ENCODE data around the gene EQTN. TPM values are rescaled to one million over a fixed set of nuclear protein-coding genes. Genes with fewer than 3 reads are reported as not detected.

Gene EQTN
- total RNA-seq, 4 donors from 2014 or later, result 0.32 TPM; not detected in 3

DNA sequence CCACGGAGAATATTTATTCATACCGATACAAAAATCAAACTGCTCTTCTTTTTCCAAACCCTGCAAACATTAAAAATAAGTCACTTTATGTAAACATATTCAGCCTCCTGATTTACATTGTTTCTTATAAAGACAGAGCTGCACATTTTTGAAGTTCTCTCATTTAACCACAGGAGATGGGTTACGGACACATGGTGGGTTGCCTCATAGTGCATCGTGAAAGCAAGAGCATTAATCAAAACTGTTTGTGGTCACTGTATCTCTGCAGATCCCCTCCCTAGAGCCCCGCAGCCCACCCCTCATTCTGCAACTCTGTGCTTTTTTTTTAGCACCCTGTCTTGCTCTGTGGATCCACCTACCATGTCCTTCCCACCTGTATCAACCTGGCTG lies 43.3 kb upstream of the EQTN start:
- Histone ChIP-seq H3K27me3 (no peaks in the 10 kb centered on the region), H3K36me3 (no peaks in the 10 kb centered on the region), H3K4me1 (peaks cover 28 to 57% (median 47%) of the 10 kb centered on the region in 4 donors), H3K9me3 (no peaks in the 10 kb centered on the region), H3K4me3 (no peak overlapping the region), H3K27ac (replicated peaks in 1 of 4) (peak overlapping the region; percentile 29 to 62 (median 60))
- peak; percentile 70 for DNase-seq (ENCODE audit: extremely low spot score)
- TF ChIP-seq POLR2AphosphoS5 (IDR thresholded peaks at IDR 0.05), result no peak
- TF ChIP-seq POLR2A (IDR thresholded peaks at IDR 0.05; ENCODE audit: low read depth), result no peak
- TF ChIP-seq EP300 (IDR thresholded peaks at IDR 0.05), result no peak
- intact Hi-C loops (cut with DNase I), result no loop called here
- 66% methylated on average over 5 of the region's 5 CpGs for WGBS

DNA sequence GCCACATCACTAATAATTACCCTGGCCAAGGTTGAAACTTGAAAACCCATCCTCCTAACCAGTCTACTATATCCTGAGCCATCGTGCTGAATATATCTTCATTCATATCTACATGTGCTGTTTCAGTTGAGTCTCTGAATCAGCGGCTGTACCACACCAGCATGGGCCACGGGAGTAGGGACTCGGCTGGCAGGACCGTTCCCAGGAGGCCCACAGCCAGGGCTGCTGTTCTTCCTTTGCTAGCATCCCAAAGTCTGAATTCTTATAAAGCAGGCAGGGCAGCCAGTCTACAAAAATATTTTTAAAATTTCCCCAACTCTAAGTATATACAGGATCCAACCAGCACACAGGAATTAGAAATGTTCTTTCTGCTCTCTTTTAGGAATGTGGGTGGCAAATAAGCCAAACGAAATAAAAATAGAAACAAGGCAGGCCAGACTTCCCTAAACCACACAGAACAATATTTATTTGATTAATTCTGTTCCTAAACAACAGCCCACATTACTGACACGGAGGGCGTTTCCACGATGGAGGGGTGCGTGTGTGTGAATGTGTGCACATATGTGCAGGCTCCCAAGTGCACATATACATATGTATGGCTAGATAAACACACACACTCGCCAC lies 42.8 kb upstream of the EQTN start:
- no peak for TF ChIP-seq POLR2AphosphoS5 (IDR thresholded peaks at IDR 0.05)
- Histone ChIP-seq H3K9me3 (no peaks in the 10 kb centered on the region), H3K27me3 (no peaks in the 10 kb centered on the region), H3K4me1 (peaks cover 28 to 57% (median 47%) of the 10 kb centered on the region in 4 donors), H3K36me3 (no peaks in the 10 kb centered on the region), H3K27ac (replicated peaks in 1 of 4) (peak overlapping the region; percentile 29 to 62 (median 60)), H3K4me3 (no peak overlapping the region)
- peak; percentile 45 for DNase-seq (ENCODE audit: extremely low spot score)
- intact Hi-C loops (cut with DNase I), result no loop called here
- WGBS, result 49% methylated on average over 11 of the region's 11 CpGs

DNA sequence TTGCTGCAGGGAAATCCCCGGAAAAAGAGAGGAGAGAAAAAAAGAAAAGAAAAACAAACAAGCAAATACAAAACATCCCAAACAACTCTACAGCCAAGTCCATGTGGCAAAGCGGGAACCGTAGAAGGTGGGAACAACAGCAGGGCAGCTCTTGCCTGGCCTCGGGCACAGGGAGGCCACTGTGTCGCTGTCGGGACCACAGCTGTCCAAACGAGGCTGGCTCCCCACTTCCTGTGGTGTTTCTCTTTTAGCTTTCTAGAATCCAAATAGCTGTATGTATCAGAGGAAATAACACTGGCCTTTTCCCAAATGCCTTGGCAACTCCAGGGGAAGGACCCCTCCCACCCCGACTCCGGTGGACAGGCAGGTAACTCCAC lies 41.6 kb upstream of the EQTN start:
- DNase-seq (ENCODE audit: extremely low spot score), result peak; percentile 89
- no peaks in the 10 kb centered on the region for H3K9me3 ChIP-seq
- no peaks in the 10 kb centered on the region for H3K36me3 ChIP-seq
- no peak overlapping the region for H3K4me3 ChIP-seq
- H3K4me1 ChIP-seq, result peaks cover 31 to 61% (median 51%) of the 10 kb centered on the region in 4 donors
- H3K27me3 ChIP-seq, result no peaks in the 10 kb centered on the region
- peak overlapping the region in 3 of 4 donors; percentile 1 to 62 (median 60) for H3K27ac ChIP-seq (replicated peaks in 1 of 4)
- 67% methylated on average over 9 of the region's 9 CpGs for WGBS
- TF ChIP-seq EP300 (IDR thresholded peaks at IDR 0.05), result no peak
- intact Hi-C loops (cut with DNase I), result no loop called here

DNA sequence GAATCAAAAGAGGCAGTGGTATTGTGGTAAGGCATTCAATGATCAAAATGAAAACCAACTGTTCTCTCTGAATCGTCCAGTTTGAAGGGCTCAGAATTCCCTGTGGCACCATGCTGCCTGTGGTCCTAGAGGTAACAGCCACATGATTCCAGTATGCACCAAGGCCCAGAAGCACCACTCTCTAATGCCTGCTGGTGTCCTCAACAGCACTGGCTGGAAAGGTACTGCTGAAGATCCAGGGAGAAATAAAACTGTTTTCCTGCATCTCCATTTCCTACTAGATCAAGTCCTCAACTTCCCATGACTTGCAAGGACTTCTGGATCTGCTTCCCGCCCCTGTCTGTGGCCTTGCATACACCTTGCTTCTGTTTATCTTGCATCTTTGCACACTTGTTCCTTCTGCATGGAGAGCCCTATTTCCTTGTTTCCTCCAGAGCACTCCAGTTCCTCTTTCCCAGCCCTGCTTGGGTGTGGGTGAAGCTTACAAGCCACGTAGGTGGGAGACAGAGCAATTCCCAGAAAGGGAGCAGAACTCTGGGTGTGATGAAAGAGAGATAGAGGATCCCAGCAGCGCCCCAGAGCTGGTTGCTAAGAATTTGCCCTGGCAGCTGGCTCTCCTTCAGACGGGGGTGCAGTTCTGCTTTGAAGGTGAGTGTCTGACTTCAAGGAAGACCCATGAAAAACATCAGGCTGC lies 41.0 kb upstream of the EQTN start:
- WGBS, result 67% methylated on average over 5 of the region's 5 CpGs
- Histone ChIP-seq H3K27me3 (no peaks in the 10 kb centered on the region), H3K4me1 (peaks cover 35 to 65% (median 55%) of the 10 kb centered on the region in 4 donors), H3K9me3 (no peaks in the 10 kb centered on the region), H3K4me3 (no peak overlapping the region), H3K27ac (replicated peaks in 1 of 4) (peak overlapping the region in 3 of 4 donors; percentile 1 to 62 (median 60)), H3K36me3 (no peaks in the 10 kb centered on the region)
- DNase-seq (ENCODE audit: extremely low spot score), result peak; percentile 91
- TF ChIP-seq EP300 (IDR thresholded peaks at IDR 0.05) (no peak), POLR2A (IDR thresholded peaks at IDR 0.05; ENCODE audit: low read depth) (no peak), POLR2AphosphoS5 (IDR thresholded peaks at IDR 0.05) (no peak)
- TF ChIP-seq, protein P1, sequence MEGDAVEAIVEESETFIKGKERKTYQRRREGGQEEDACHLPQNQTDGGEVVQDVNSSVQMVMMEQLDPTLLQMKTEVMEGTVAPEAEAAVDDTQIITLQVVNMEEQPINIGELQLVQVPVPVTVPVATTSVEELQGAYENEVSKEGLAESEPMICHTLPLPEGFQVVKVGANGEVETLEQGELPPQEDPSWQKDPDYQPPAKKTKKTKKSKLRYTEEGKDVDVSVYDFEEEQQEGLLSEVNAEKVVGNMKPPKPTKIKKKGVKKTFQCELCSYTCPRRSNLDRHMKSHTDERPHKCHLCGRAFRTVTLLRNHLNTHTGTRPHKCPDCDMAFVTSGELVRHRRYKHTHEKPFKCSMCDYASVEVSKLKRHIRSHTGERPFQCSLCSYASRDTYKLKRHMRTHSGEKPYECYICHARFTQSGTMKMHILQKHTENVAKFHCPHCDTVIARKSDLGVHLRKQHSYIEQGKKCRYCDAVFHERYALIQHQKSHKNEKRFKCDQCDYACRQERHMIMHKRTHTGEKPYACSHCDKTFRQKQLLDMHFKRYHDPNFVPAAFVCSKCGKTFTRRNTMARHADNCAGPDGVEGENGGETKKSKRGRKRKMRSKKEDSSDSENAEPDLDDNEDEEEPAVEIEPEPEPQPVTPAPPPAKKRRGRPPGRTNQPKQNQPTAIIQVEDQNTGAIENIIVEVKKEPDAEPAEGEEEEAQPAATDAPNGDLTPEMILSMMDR (IDR thresholded peaks at IDR 0.05), result no peak
- intact Hi-C loops (cut with DNase I), result no loop called here

DNA sequence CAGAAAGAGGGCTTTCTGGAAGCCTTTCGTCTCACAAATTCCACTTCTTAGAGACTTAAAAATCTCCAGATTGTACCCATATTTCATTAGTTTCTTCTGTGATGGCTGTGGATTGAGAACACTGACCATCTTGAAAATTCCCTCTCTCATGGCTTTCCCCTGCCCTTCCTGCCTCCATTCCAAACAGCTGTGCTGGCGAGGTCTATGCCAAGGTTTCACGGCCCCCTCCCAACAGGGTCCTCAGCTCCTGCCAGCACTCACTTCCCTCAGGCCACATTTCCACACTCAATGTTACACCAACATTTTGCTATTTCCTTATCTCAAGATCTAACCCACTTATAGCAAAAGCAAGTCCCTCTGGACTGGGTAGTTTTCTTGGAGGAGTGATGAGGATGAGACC lies 40.3 kb upstream of the EQTN start:
- no peaks in the 10 kb centered on the region for H3K9me3 ChIP-seq
- H3K4me3 ChIP-seq, result no peak overlapping the region
- H3K27ac ChIP-seq (replicated peaks in 1 of 4), result no peak overlapping the region
- H3K27me3 ChIP-seq, result no peaks in the 10 kb centered on the region
- TF ChIP-seq POLR2AphosphoS5 (IDR thresholded peaks at IDR 0.05) (no peak), EP300 (IDR thresholded peaks at IDR 0.05) (no peak), POLR2A (IDR thresholded peaks at IDR 0.05; ENCODE audit: low read depth) (no peak)
- TF ChIP-seq, protein P1 (IDR thresholded peaks at IDR 0.05), result no peak
- intact Hi-C loops (cut with DNase I), result no loop called here
- peaks cover 35 to 62% (median 51%) of the 10 kb centered on the region in 4 donors for H3K4me1 ChIP-seq
- no peak for DNase-seq (ENCODE audit: extremely low spot score)
- H3K36me3 ChIP-seq, result no peaks in the 10 kb centered on the region
- 98% methylated on average over 3 of the region's 3 CpGs for WGBS

DNA sequence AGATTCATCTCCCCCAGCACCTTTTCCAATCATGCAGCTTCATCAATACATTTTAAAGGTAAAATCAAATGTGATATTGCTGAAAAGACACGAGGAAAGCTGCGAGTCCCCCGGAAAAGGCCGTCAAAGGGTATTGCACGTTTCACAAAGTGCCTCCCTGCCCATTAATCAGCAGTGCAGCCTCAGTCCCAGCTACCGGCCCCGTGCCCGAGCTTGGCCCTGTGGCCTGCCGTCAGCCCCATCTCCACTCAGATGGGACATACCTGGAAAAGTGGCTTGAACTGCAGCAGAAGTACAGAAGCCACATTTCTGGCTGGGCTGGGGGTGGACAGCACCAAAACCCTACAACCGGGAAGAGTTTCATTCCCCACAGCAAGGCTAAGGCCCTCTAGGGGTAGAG lies 39.9 kb upstream of the EQTN start:
- WGBS, result 97% methylated on average over 10 of the region's 10 CpGs
- peaks cover 35 to 58% (median 47%) of the 10 kb centered on the region in 4 donors for H3K4me1 ChIP-seq
- DNase-seq (ENCODE audit: extremely low spot score), result no peak
- H3K4me3 ChIP-seq, result no peak overlapping the region
- no peak for TF ChIP-seq EP300 (IDR thresholded peaks at IDR 0.05)
- TF ChIP-seq, protein P1 (IDR thresholded peaks at IDR 0.05), result no peak
- TF ChIP-seq POLR2A (IDR thresholded peaks at IDR 0.05; ENCODE audit: low read depth), result no peak
- TF ChIP-seq POLR2AphosphoS5 (IDR thresholded peaks at IDR 0.05), result no peak
- no peak overlapping the region for H3K27ac ChIP-seq (replicated peaks in 1 of 4)
- H3K36me3 ChIP-seq, result no peaks in the 10 kb centered on the region
- no peaks in the 10 kb centered on the region for H3K27me3 ChIP-seq
- H3K9me3 ChIP-seq, result no peaks in the 10 kb centered on the region
- intact Hi-C loops (cut with DNase I), result no loop called here

All from esophagus muscularis mucosa (tissue), 4 donors.